ENCODE measurements around the gene ARFGAP3. TPM values are rescaled to one million over a fixed set of nuclear protein-coding genes. Genes with fewer than 3 reads are reported as not detected.

Gene ARFGAP3
- total RNA-seq, 1 experiment from 2014 or later = 15.0 TPM

DNA sequence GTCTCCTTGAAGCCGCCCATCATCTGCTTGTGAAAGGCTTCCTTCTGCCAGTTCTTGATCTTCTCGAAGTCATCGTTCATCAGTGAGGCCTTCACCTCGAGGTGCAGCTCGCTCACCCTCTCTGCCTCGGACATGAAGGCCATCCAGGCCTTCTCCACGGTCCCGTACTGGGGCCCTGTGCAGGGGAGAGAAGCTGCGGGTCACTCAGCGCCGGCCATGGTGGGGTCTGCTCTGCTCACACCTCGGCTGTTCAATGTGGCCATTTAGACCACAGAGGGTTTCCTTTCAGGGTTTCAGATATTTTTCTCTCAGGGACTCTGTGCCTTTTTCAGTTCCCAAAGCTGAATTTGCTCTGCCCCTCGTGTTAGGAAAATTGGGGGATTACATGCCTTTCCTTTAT is 33.9 kb upstream of the ARFGAP3 start:
- H3K4me1 Mint-ChIP-seq = peaks cover 12 to 13% of the 10 kb centered on the region in 2 experiments
- Histone ChIP-seq H3K4me1 (ENCODE audit: insufficient read depth, low read length) (no peaks in the 10 kb centered on the region), H3T11ph (ENCODE audit: low read length) (no peak overlapping the region), H4K20me1 (ENCODE audit: control insufficient read depth, insufficient read depth, insufficient read length) (no peaks in the 10 kb centered on the region), H2AFZ (ENCODE audit: low read length) (no peak overlapping the region), H4K91ac (ENCODE audit: insufficient read length, low read depth, low read length) (no peak overlapping the region), H3K9ac (ENCODE audit: extremely low read depth, insufficient read length, low read length) (no peak overlapping the region), H3K79me1 (ENCODE audit: insufficient read depth, low read depth, low read length, poor library complexity, severe bottlenecking) (no peaks in the 10 kb centered on the region), H3K23me2 (ENCODE audit: insufficient read length, low read depth, low read length, poor library complexity, severe bottlenecking) (no peaks in the 10 kb centered on the region), H3K27me3 (ENCODE audit: insufficient read depth, low read length) (no peaks in the 10 kb centered on the region), H3K4me2 (ENCODE audit: insufficient read depth, insufficient read length, low read length) (no peak overlapping the region), H3K79me2 (ENCODE audit: insufficient read depth, low read length) (no peaks in the 10 kb centered on the region), H3K14ac (ENCODE audit: insufficient read depth, low read length) (no peak overlapping the region), H3K9me3 (ENCODE audit: control insufficient read depth, low read depth, low read length) (no peaks in the 10 kb centered on the region), H4K8ac (replicated peaks; ENCODE audit: insufficient read length, low read depth, low read length) (no peak overlapping the region), H2BK5ac (ENCODE audit: insufficient read length, low read length) (no peak overlapping the region), H3K27ac (ENCODE audit: insufficient read length, low read depth, low read length) (no peak overlapping the region), H2BK120ac (ENCODE audit: low read depth, low read length, poor library complexity, severe bottlenecking) (no peak overlapping the region), H3K18ac (ENCODE audit: insufficient read length, low read depth, low read length) (no peak overlapping the region), H3K4ac (ENCODE audit: low read depth, low read length) (no peak overlapping the region), H3K56ac (ENCODE audit: insufficient read length, low read depth, low read length) (no peak overlapping the region), H4K5ac (ENCODE audit: insufficient read length, low read depth, low read length) (no peak overlapping the region), H3K23ac (ENCODE audit: insufficient read length, low read depth, low read length) (no peak overlapping the region), H2BK12ac (ENCODE audit: insufficient read length, low read depth, low read length) (no peak overlapping the region), H2BK15ac (ENCODE audit: low read depth, low read length) (no peak overlapping the region), H2BK20ac (ENCODE audit: low read depth, low read length, poor library complexity, severe bottlenecking) (no peak overlapping the region), H2AK5ac (ENCODE audit: insufficient read length, low read length) (no peak overlapping the region)
- no peaks in the 10 kb centered on the region; the same call in 1 of the 2 replicates for H3K27me3 Mint-ChIP-seq (ENCODE audit: low read depth)
- peaks cover 5 to 35% (median 28%) of the 10 kb centered on the region in 3 experiments; a peak in 6 of 7 replicates for H3K36me3 Mint-ChIP-seq (ENCODE audit: insufficient read depth in 1 of 3, low read depth in 3 of 3)
- DNase-seq = no peak
- no peak overlapping the region; a peak in 1 of 7 replicates for H3K27ac Mint-ChIP-seq
- no peaks in the 10 kb centered on the region for H3K9me3 Mint-ChIP-seq
- TF ChIP-seq, protein P1, sequence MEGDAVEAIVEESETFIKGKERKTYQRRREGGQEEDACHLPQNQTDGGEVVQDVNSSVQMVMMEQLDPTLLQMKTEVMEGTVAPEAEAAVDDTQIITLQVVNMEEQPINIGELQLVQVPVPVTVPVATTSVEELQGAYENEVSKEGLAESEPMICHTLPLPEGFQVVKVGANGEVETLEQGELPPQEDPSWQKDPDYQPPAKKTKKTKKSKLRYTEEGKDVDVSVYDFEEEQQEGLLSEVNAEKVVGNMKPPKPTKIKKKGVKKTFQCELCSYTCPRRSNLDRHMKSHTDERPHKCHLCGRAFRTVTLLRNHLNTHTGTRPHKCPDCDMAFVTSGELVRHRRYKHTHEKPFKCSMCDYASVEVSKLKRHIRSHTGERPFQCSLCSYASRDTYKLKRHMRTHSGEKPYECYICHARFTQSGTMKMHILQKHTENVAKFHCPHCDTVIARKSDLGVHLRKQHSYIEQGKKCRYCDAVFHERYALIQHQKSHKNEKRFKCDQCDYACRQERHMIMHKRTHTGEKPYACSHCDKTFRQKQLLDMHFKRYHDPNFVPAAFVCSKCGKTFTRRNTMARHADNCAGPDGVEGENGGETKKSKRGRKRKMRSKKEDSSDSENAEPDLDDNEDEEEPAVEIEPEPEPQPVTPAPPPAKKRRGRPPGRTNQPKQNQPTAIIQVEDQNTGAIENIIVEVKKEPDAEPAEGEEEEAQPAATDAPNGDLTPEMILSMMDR (conservative IDR thresholded peaks at IDR 0.05) = no peak
- no peak overlapping the region for H3K4me3 Mint-ChIP-seq
- WGBS (ENCODE audit: extremely low coverage, insufficient read length, low lambda C conversion rate) = no CpG with 5 or more reads among the region's 13 CpGs

Data from H9 (cell line).